Tibial nerve (tissue), 4 donors: ENCODE results near the gene TJP2. TPM values are rescaled to one million over a fixed set of nuclear protein-coding genes. Genes with fewer than 3 reads are reported as not detected.

ENCODE experiments used
- DNase-seq, 2 donors: peaks; one replicate each; pipeline ENCODE4 v3.0.0-alpha.2; 2019; ENCODE audit warnings: low spot score in 2 of 2
- H3K27ac ChIP-seq, 4 donors: fragments of 200-600 bp; sonication (generic) in 3 of 4; one replicate each; pipeline ENCODE4 v1.5.1; 2017 to 2019; ENCODE audit warnings: mild to moderate bottlenecking in 1 of 4
- H3K27me3 ChIP-seq, 2 donors: fragments of 200-600 bp; sonication (generic) in 1 of 2; one replicate each; pipeline versions ENCODE4 v1.5.1 to v1.6.0; 2017 to 2019
- H3K36me3 ChIP-seq, 3 donors: fragments of 200-600 bp; sonication (generic); one replicate each; pipeline ENCODE4 v1.5.1; 2018 to 2019
- H3K4me1 ChIP-seq, 4 donors: fragments of 200-600 bp; sonication (generic) in 3 of 4; one replicate each; pipeline ENCODE4 v1.5.1; 2017 to 2019
- H3K4me3 ChIP-seq, 4 donors: fragments of 200-600 bp; sonication (generic) in 3 of 4; one replicate each; pipeline ENCODE4 v1.5.1; 2017 to 2019; ENCODE audit warnings: mild to moderate bottlenecking in 1 of 4, moderate library complexity in 1 of 4
- H3K9me3 ChIP-seq, 4 donors: fragments of 200-600 bp; sonication (generic) in 3 of 4; one replicate each; pipeline ENCODE4 v1.5.1; 2017 to 2019
- CTCF ChIP-seq, 5 experiments: fragments of 200-600 bp in 3 of 5; fragments of 450-650 bp in 2 of 5; sonication (generic) in 3 of 5; IDR thresholded peaks; one replicate each; pipeline ENCODE4 v1.5.1; 2016 to 2019; ENCODE audit warnings: antibody characterized with exemption in 5 of 5, mild to moderate bottlenecking in 3 of 5, moderate library complexity in 2 of 5
- EP300 ChIP-seq, 2 donors: sonication (generic); formaldehyde crosslinking; IDR thresholded peaks; one replicate each; pipeline ENCODE4 v1.6.1; 2017; ENCODE audit warnings: antibody characterized with exemption in 2 of 2, mild to moderate bottlenecking in 1 of 2
- POLR2A ChIP-seq, 2 donors: fragments of 450-650 bp; IDR thresholded peaks; one replicate each; pipeline ENCODE4 v1.6.1; 2017; ENCODE audit warnings: antibody characterized with exemption in 2 of 2, mild to moderate bottlenecking in 2 of 2, moderate library complexity in 2 of 2
- whole genome bisulfite sequencing, 2 donors: methylation state at CpG; one replicate each; pipeline ENCODE4 v1.1.5; 2018; 5-methylcytosine and 5-hydroxymethylcytosine counted together
- total RNA-seq, 4 donors: library from RNA; depleted of rRNA; stranded (reverse); fragments of >200 nt; gene quantifications; one replicate each; pipeline ENCODE4 v1.1.0, GENCODE V29; 2016

TJP2 gene
- total RNA-seq, 4 donors from 2014 or later, result 123 to 207 (median 182) TPM

- no peak for DNase-seq
- no peak for TF ChIP-seq CTCF (IDR thresholded peaks at IDR 0.05)
- TF ChIP-seq EP300 (IDR thresholded peaks at IDR 0.05), result no peak
- no peak for TF ChIP-seq POLR2A (IDR thresholded peaks at IDR 0.05)
- Histone ChIP-seq H3K4me3 (no peak overlapping the region), H3K27me3 (no peaks in the 10 kb centered on the region), H3K9me3 (no peaks in the 10 kb centered on the region), H3K36me3 (no peaks in the 10 kb centered on the region), H3K4me1 (peaks cover 0 to 34% (median 16%) of the 10 kb centered on the region in 4 donors), H3K27ac (no peak overlapping the region)
- WGBS, 2 donors, result 91 to 97% methylated on average over 6 of the region's 6 CpGs
These were observed 39.7 kb upstream of the TJP2 start for GRCh38 chr9:69134412-69134811.

GRCh38 chr9:69136185-69136584 lies 37.9 kb upstream of the TJP2 start:
- H3K27ac ChIP-seq, result peak overlapping the region in 1 of 4 donors; percentile 64
- 93 to 95% methylated on average over 2 of the region's 2 CpGs for WGBS, 2 donors
- H3K9me3 ChIP-seq, result no peaks in the 10 kb centered on the region
- peaks cover 0 to 21% (median 8%) of the 10 kb centered on the region in 4 donors for H3K4me1 ChIP-seq
- no peak for TF ChIP-seq CTCF (IDR thresholded peaks at IDR 0.05)
- TF ChIP-seq EP300 (IDR thresholded peaks at IDR 0.05), result no peak
- TF ChIP-seq POLR2A (IDR thresholded peaks at IDR 0.05), result no peak
- no peaks in the 10 kb centered on the region for H3K36me3 ChIP-seq
- H3K4me3 ChIP-seq, result no peak overlapping the region
- no peaks in the 10 kb centered on the region for H3K27me3 ChIP-seq
- DNase-seq, result no peak

- Histone ChIP-seq H3K9me3 (no peaks in the 10 kb centered on the region), H3K4me3 (no peak overlapping the region), H3K4me1 (peaks cover 0 to 18% (median 5%) of the 10 kb centered on the region in 4 donors), H3K27me3 (no peaks in the 10 kb centered on the region), H3K27ac (peak overlapping the region in 2 of 4 donors; percentile 10 to 64), H3K36me3 (no peaks in the 10 kb centered on the region)
- TF ChIP-seq EP300 (IDR thresholded peaks at IDR 0.05), result no peak
- no peak for TF ChIP-seq CTCF (IDR thresholded peaks at IDR 0.05)
- TF ChIP-seq POLR2A (IDR thresholded peaks at IDR 0.05), result no peak
- WGBS, 2 donors, result 64 to 68% methylated on average over 7 of the region's 7 CpGs
- DNase-seq, result no peak
These were observed 37.3 kb upstream of the TJP2 start for GRCh38 chr9:69136779-69137178.

- WGBS, 2 donors, result 92 to 95% methylated on average over 8 of the region's 8 CpGs
- TF ChIP-seq CTCF (IDR thresholded peaks at IDR 0.05), result no peak
- H3K4me1 ChIP-seq, result peaks cover 0 to 18% (median 5%) of the 10 kb centered on the region in 4 donors
- no peaks in the 10 kb centered on the region for H3K36me3 ChIP-seq
- H3K27ac ChIP-seq, result no peak overlapping the region
- H3K27me3 ChIP-seq, result no peaks in the 10 kb centered on the region
- no peaks in the 10 kb centered on the region for H3K9me3 ChIP-seq
- no peak overlapping the region for H3K4me3 ChIP-seq
- DNase-seq, result no peak
These were observed 36.8 kb upstream of the TJP2 start for GRCh38 chr9:69137311-69137710.

- no peaks in the 10 kb centered on the region for H3K27me3 ChIP-seq
- WGBS, 2 donors, result 84 to 94% methylated on average over 9 of the region's 9 CpGs
- peaks cover 0 to 24% (median 8%) of the 10 kb centered on the region in 4 donors for H3K4me1 ChIP-seq
- no peak for DNase-seq
- no peaks in the 10 kb centered on the region for H3K36me3 ChIP-seq
- no peak for TF ChIP-seq EP300 (IDR thresholded peaks at IDR 0.05)
- TF ChIP-seq POLR2A (IDR thresholded peaks at IDR 0.05), result no peak
- no peak for TF ChIP-seq CTCF (IDR thresholded peaks at IDR 0.05)
- H3K27ac ChIP-seq, result no peak overlapping the region
- no peaks in the 10 kb centered on the region for H3K9me3 ChIP-seq
- H3K4me3 ChIP-seq, result no peak overlapping the region
These were observed 34.5 kb upstream of the TJP2 start for GRCh38 chr9:69139596-69139995.
